ENCODE data around the gene MYLK4. TPM values are rescaled to one million over a fixed set of nuclear protein-coding genes. Genes with fewer than 3 reads are reported as not detected.
"Not testable (repeated sequence)": the region's sequence is repeated elsewhere in the genome, so short reads cannot be mapped to it uniquely, and the experiment has no call there.

MYLK4 gene
- total RNA-seq, 1 donor from 2014 or later = 0.60 TPM

DNA sequence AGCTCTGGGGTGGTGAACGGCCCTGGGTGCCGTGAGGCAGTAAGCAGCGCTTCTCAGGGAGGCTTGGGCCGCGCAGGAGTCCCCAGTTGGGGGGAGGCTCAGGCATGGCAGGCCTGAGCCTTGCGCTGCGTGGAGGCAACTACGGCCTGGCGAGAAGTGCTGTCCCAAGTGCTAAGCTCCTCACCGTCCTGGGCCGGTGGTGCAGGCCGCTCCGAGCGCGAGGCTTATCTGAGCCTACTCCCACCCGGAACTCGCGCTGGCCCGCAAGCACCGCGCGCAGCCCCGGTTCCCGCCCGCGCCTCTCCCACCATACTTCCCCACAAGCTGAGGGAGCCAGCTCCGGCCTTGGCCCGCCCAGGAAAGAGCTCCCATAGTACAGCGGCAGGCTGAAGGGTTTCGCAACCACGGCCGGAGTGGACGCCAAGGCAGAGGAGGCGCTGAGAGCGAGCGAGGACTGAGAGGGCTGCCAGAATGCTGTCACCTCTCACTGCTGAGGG lies 12.7 kb upstream of the MYLK4 start:
- H3K4me3 Mint-ChIP-seq (ENCODE audit: low read depth) = no peak overlapping the region
- peaks cover 15% of the 10 kb centered on the region for H3K4me1 Mint-ChIP-seq (ENCODE audit: low read depth)
- peaks cover 5% of the 10 kb centered on the region for H3K9me3 Mint-ChIP-seq (ENCODE audit: low read depth)
- DNase-seq (ENCODE audit: low spot score, unreplicated experiment) = no peak
- TF ChIP-seq, protein P1, sequence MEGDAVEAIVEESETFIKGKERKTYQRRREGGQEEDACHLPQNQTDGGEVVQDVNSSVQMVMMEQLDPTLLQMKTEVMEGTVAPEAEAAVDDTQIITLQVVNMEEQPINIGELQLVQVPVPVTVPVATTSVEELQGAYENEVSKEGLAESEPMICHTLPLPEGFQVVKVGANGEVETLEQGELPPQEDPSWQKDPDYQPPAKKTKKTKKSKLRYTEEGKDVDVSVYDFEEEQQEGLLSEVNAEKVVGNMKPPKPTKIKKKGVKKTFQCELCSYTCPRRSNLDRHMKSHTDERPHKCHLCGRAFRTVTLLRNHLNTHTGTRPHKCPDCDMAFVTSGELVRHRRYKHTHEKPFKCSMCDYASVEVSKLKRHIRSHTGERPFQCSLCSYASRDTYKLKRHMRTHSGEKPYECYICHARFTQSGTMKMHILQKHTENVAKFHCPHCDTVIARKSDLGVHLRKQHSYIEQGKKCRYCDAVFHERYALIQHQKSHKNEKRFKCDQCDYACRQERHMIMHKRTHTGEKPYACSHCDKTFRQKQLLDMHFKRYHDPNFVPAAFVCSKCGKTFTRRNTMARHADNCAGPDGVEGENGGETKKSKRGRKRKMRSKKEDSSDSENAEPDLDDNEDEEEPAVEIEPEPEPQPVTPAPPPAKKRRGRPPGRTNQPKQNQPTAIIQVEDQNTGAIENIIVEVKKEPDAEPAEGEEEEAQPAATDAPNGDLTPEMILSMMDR (IDR thresholded peaks at IDR 0.05; ENCODE audit: unreplicated experiment) = no peak
- H3K27ac Mint-ChIP-seq = no peak overlapping the region
- H3K36me3 Mint-ChIP-seq (ENCODE audit: insufficient read depth) = peaks cover under 1% of the 10 kb centered on the region
- H3K27me3 Mint-ChIP-seq = no peaks in the 10 kb centered on the region

DNA sequence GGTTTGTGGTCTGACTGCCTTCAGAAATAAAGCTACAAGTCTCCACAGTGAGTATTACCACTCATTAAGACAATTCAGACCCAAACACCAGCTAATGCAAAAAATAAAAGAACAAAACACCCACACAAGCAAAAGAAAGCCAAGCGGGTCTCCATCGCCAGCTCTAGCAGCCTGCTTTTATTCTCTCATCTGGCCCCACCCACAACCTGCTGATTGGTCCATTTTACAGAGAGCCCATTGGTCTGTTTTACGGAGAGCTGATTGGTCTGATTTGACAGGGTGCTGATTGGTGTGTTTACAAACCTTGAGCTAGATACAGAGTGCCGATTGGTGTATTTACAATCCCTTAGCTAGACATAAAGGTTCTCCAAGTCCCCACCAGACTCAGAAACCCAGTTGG lies 12.1 kb upstream of the MYLK4 start:
- H3K9me3 Mint-ChIP-seq (ENCODE audit: low read depth); H3K4me3 Mint-ChIP-seq (ENCODE audit: low read depth); H3K27ac Mint-ChIP-seq; DNase-seq (ENCODE audit: low spot score, unreplicated experiment); H3K36me3 Mint-ChIP-seq (ENCODE audit: insufficient read depth); H3K27me3 Mint-ChIP-seq; H3K4me1 Mint-ChIP-seq (ENCODE audit: low read depth): not testable (repeated sequence)

DNA sequence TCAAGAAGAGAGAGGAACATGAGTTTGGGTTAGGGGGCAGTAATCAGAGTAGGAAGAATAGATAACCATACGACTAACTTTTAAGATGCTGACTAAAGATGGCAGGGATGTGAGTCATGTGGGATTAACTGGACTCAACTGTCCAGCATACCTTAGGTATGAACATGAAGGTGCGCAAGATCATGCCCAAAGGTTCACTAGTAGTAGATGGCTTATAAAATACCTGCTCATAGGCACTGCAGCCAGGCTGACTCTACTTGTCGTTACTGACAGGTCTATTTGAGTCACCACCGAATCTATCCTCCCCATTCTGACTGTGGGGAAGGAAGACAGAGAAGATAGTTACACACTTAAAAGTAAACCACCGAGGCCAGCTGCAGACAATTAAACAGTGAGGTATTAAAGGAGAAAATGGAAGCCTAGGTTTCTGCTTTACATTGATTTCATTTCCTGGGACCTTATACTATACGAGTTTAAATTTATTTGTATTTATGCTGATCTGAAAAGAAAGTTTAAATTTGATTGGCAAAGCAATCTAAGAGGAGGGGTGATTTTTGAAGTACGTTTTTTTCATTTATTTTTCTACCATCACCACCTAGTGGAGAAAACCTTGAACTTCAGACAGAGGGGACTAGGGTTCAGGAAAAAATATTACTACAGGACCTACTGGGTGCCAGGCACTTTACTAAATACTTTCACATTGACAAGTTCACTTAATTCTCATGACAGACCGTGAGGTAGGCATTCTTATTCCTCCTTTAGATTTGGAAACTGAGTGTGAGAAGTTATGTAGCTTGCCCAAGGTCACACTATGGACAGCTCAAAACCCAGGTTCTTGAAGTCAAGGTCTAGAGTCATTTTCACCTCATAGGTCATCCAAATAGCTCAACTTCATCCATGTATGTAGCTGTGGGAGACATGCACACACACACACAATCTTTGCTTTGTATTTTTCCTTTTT lies 10.4 kb upstream of the MYLK4 start:
- H3K27me3 Mint-ChIP-seq = no peaks in the 10 kb centered on the region
- TF ChIP-seq, protein P1 (IDR thresholded peaks at IDR 0.05; ENCODE audit: unreplicated experiment) = peak; percentile 43
- DNase-seq (ENCODE audit: low spot score, unreplicated experiment) = no peak
- H3K9me3 Mint-ChIP-seq (ENCODE audit: low read depth) = peaks cover 5% of the 10 kb centered on the region
- no peak overlapping the region for H3K4me3 Mint-ChIP-seq (ENCODE audit: low read depth)
- no peaks in the 10 kb centered on the region for H3K4me1 Mint-ChIP-seq (ENCODE audit: low read depth)
- no peak overlapping the region for H3K27ac Mint-ChIP-seq
- no peaks in the 10 kb centered on the region for H3K36me3 Mint-ChIP-seq (ENCODE audit: insufficient read depth)

DNA sequence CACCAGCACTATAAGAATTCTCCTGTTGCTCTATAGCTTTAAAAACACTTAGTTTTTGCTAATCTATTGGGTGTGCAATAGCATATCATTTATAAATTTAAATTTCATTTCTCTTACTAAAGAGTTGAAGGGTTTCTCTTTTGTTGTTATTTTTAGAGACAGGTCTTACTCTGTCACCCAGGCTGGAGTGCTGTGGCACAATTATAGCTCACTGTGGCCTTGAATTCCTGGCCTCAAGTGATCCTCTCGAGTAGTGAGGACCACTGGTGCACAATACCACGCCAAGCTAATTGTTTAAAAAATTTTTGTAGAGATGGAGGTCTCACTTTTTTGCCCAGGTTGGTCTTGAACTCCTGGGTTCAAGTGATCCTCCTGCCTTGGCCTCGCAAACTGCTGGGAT lies 8.3 kb upstream of the MYLK4 start:
- peaks cover 5% of the 10 kb centered on the region for H3K9me3 Mint-ChIP-seq (ENCODE audit: low read depth)
- no peak overlapping the region for H3K4me3 Mint-ChIP-seq (ENCODE audit: low read depth)
- DNase-seq (ENCODE audit: low spot score, unreplicated experiment) = no peak

DNA sequence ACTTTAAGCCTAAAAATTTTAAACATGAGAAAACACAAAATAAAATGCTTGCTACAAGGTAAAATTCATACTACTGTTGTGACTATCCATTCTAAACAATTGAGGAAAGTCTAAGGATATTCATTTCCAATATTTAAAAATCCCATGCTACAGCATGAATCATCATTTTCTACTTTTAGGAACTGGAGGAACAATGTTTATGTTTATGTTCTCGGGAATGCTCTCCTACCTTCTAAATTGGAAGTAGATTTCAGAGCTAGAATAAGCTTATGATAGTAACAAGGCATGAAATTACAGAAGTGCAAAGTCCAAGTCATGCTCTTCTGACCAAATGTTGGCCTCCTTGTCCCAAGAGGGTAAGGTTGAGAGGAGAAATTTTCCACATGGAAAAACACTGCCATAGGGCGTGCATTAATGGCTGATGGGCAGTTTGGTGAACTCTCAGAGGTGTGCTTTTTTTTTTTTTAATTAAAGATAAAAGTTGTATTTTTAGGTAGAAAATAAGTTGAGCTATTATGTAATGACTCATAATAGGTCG lies 6.0 kb upstream of the MYLK4 start:
- no peak for DNase-seq (ENCODE audit: low spot score, unreplicated experiment)
- Mint-ChIP-seq H3K27ac (no peak overlapping the region), H3K36me3 (ENCODE audit: insufficient read depth) (no peaks in the 10 kb centered on the region), H3K27me3 (no peaks in the 10 kb centered on the region), H3K4me1 (ENCODE audit: low read depth) (no peaks in the 10 kb centered on the region), H3K4me3 (ENCODE audit: low read depth) (no peak overlapping the region), H3K9me3 (ENCODE audit: low read depth) (peaks cover 5% of the 10 kb centered on the region)
- TF ChIP-seq, protein P1 (IDR thresholded peaks at IDR 0.05; ENCODE audit: unreplicated experiment) = no peak

More for the DNA sequence above, 8.3 kb upstream of the MYLK4 start:
- TF ChIP-seq, protein P1 (IDR thresholded peaks at IDR 0.05; ENCODE audit: unreplicated experiment) = no peak
- Mint-ChIP-seq H3K27ac (no peak overlapping the region), H3K4me1 (ENCODE audit: low read depth) (no peaks in the 10 kb centered on the region), H3K27me3 (no peaks in the 10 kb centered on the region), H3K36me3 (ENCODE audit: insufficient read depth) (no peaks in the 10 kb centered on the region)
